ENCODE results near the gene GAL3ST2. TPM values are rescaled to one million over a fixed set of nuclear protein-coding genes. Genes with fewer than 3 reads are reported as not detected.
"Not testable (repeated sequence)": the region's sequence is repeated elsewhere in the genome, so short reads cannot be mapped to it uniquely, and the experiment has no call there.

GAL3ST2 gene
- polyA plus RNA-seq, 1 donor from 2014 or later: not detected

GRCh38 chr2:241741016-241741415 lies 35.6 kb upstream of the GAL3ST2 start:
- Histone ChIP-seq H3K9me2 (ENCODE audit: insufficient read depth, low read length) (no peaks in the 10 kb centered on the region), H3F3A (ENCODE audit: insufficient read depth, low read length, poor library complexity, severe bottlenecking) (no peaks in the 10 kb centered on the region), H3K79me2 (replicated peaks; ENCODE audit: insufficient read depth, low read length) (no peaks in the 10 kb centered on the region), H3K36me3 (ENCODE audit: insufficient read depth, low read length) (no peaks in the 10 kb centered on the region), H3K9me3 (ENCODE audit: low read length) (peaks cover 4% of the 10 kb centered on the region), H4K20me1 (ENCODE audit: insufficient read depth) (no peaks in the 10 kb centered on the region), H3K4me2 (ENCODE audit: low read length) (no peak overlapping the region), H2AFZ (ENCODE audit: low read depth, low read length) (no peak overlapping the region), H3K4me3 (ENCODE audit: low read length) (no peak overlapping the region), H3K27ac (ENCODE audit: low read length) (no peak overlapping the region), H3K27me3 (ENCODE audit: insufficient read depth, low read depth, low read length) (no peaks in the 10 kb centered on the region), H3K9ac (ENCODE audit: low read length) (no peak overlapping the region)
- TF ChIP-seq REST (IDR thresholded peaks at IDR 0.05; ENCODE audit: borderline replicate concordance) (no peak), SMC3 (conservative IDR thresholded peaks at IDR 0.05; ENCODE audit: poor library complexity) (no peak), RAD21 (conservative IDR thresholded peaks at IDR 0.05) (no peak), MXI1 (conservative IDR thresholded peaks at IDR 0.05; ENCODE audit: poor library complexity, severe bottlenecking) (no peak)

- no peaks in the 10 kb centered on the region for H3K79me2 ChIP-seq (replicated peaks; ENCODE audit: insufficient read depth, low read length)
- H4K20me1 ChIP-seq (ENCODE audit: insufficient read depth): no peaks in the 10 kb centered on the region
- H3K36me3 ChIP-seq (ENCODE audit: insufficient read depth, low read length): no peaks in the 10 kb centered on the region
- H3F3A ChIP-seq (ENCODE audit: insufficient read depth, low read length, poor library complexity, severe bottlenecking): no peaks in the 10 kb centered on the region
- no peak overlapping the region for H3K9ac ChIP-seq (ENCODE audit: low read length)
- H2AFZ ChIP-seq (ENCODE audit: low read depth, low read length): no peak overlapping the region
- H3K9me2 ChIP-seq (ENCODE audit: insufficient read depth, low read length): no peaks in the 10 kb centered on the region
- H3K27ac ChIP-seq (ENCODE audit: low read length): no peak overlapping the region
- peaks cover 4% of the 10 kb centered on the region for H3K9me3 ChIP-seq (ENCODE audit: low read length)
- no peak overlapping the region for H3K4me2 ChIP-seq (ENCODE audit: low read length)
- TF ChIP-seq RAD21 (conservative IDR thresholded peaks at IDR 0.05): no peak
- no peak for TF ChIP-seq MXI1 (conservative IDR thresholded peaks at IDR 0.05; ENCODE audit: poor library complexity, severe bottlenecking)
- no peak for TF ChIP-seq REST (IDR thresholded peaks at IDR 0.05; ENCODE audit: borderline replicate concordance)
- TF ChIP-seq EP300 (conservative IDR thresholded peaks at IDR 0.05; ENCODE audit: poor library complexity, severe bottlenecking): no peak
- TF ChIP-seq TAF1 (IDR thresholded peaks at IDR 0.05; ENCODE audit: low read depth): no peak
- no peak for TF ChIP-seq EZH2 (IDR thresholded peaks at IDR 0.05; ENCODE audit: borderline replicate concordance, insufficient read depth, low read length, poor library complexity, severe bottlenecking)
- no peak for TF ChIP-seq SMC3 (conservative IDR thresholded peaks at IDR 0.05; ENCODE audit: poor library complexity)
- TF ChIP-seq POLR2AphosphoS5 (IDR thresholded peaks at IDR 0.05): no peak
- TF ChIP-seq CTCF (IDR thresholded peaks at IDR 0.05; ENCODE audit: poor library complexity, severe bottlenecking): no peak
- H3K27me3 ChIP-seq (ENCODE audit: insufficient read depth, low read depth, low read length): no peaks in the 10 kb centered on the region
- no peak overlapping the region for H3K4me3 ChIP-seq (ENCODE audit: low read length)
Observed at GRCh38 chr2:241742320-241742939, 34.2 kb upstream of the GAL3ST2 start.

GRCh38 chr2:241743008-241743407 lies 33.6 kb upstream of the GAL3ST2 start:
- H3K9me3 ChIP-seq (ENCODE audit: low read length): not testable (repeated sequence)

More at GRCh38 chr2:241743008-241743407, 33.6 kb upstream of the GAL3ST2 start:
- H3K27ac ChIP-seq (ENCODE audit: low read length); H3K27me3 ChIP-seq (ENCODE audit: insufficient read depth, low read depth, low read length); H3K9ac ChIP-seq (ENCODE audit: low read length); H3F3A ChIP-seq (ENCODE audit: insufficient read depth, low read length, poor library complexity, severe bottlenecking); H2AFZ ChIP-seq (ENCODE audit: low read depth, low read length); H3K4me3 ChIP-seq (ENCODE audit: low read length); H3K4me2 ChIP-seq (ENCODE audit: low read length); H3K79me2 ChIP-seq (replicated peaks; ENCODE audit: insufficient read depth, low read length); H3K36me3 ChIP-seq (ENCODE audit: insufficient read depth, low read length); H3K9me2 ChIP-seq (ENCODE audit: insufficient read depth, low read length); H4K20me1 ChIP-seq (ENCODE audit: insufficient read depth): not testable (repeated sequence)

All from neural cell (in vitro differentiated cells).